NCI-H2227 (cell line): ENCODE measurements around the gene ZFR.

ENCODE experiments used
- DNase-seq: peaks from one replicate; lab custom pipeline; 2025; ENCODE audit not compliant: unreplicated experiment; lab: John Stamatoyannopoulos, UW

Gene ZFR

DNA sequence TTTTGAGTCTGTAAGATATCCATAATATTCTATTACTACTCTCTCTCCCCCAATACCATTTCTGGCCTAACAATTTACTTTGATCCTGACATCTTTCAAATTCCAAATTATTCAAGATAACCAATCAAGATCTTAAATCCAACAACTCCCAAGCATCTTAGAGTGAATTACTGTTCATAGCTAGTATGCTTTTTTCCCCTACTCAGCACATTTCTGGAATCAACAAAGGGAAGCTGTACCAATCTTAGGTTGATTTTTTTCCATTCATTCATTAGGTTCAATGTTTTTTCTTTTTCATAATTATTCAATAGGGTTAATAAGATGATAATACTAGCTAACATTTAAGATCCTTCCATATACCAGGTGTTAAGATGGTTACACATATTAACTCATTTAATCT lies 81.5 kb downstream of the ZFR start:
- DNase-seq, result no peak

DNA sequence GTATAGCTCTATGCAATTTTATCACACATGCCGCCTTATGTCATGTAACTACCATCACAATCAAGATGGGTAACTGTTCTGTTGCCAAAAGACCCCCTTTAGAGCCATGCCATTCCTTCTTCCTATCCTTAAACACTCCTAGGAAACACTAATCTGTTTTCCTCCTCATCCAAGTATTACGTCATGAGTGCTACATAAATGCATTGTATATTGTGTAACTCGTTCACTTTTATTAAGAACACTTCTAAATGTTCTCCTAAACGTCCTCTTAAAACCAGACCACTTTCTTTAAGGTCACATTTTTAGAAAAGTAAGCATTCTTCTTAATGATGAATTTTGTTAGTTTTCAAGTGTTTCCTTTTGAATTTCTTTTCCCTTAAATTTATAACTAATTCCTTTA lies 82.0 kb downstream of the ZFR start:
- no peak for DNase-seq

DNA sequence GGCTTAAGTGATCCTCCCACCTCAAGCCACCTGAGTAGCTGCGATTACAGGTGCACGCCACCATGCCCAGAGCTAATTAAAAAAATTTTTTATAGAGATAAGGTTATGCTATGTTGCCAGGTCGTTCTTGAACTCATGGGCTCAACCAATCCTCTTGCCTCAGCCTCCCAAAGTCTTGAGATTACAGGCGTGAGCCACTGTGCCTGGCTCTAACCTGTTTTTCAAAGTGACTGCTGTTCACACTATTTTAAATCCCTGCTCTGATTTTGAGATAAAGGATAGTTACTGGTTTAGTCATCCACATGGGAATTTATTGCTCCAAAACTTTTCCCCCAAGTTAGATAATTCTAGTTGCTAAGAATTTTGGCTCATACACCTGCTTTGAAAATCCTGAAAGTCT lies 83.6 kb downstream of the ZFR start:
- no peak for DNase-seq

DNA sequence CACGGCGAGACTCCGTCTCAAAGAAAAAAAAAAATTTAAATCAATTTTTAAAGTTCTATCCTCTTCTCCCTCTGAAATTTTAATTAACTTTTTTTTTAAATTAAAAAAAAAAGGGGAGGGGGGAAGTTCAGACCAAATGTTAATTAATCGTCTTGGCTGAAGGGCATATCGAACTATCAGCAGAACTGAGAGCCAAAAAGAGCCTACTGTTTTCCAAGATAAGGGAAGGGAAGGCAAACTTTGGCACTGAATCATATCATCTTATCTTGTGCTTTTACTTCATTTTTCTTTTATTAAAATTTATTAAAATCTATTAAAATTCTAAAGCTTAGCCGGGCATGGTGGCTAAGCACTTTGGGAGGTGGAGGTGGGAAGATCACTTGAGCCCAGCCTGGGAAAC lies 85.9 kb downstream of the ZFR start:
- no peak for DNase-seq

DNA sequence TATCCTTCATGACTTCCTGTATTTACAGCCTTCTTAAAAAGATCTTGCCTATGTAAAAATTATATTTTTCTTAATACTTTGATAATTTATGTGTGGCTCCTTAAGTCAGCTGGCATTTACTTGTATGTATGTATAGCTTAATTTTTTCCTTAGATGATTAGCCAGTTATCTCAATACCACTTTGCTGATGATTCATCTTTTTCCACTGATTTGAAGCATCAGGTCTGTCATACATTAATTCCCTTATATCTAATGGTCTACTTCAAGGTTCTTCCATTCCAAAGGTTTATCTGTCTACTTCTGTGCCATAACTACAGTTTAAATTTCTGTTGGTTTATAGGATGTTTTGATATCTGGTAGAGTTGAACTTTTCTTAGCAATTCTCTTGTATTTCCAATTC lies 86.9 kb downstream of the ZFR start:
- no peak for DNase-seq

DNA sequence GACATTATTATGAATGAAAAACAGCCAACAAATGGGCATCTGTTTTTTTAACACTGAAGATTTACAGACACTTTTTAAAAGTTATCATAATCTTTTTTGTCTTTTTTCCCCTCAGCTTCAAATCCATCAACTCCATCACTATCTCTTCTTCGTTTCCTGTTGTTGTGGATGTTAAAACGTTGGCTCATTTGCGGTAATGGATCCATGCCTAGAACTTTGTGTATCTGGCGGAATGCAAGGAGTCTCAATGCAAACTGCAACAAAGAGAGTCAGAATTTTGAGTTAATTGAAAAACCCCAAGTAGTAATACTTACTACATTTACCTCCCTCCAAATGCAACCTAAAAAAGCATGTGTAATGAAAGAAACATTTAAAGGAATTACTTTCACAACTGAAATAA lies 88.9 kb downstream of the ZFR start:
- no peak for DNase-seq

DNA sequence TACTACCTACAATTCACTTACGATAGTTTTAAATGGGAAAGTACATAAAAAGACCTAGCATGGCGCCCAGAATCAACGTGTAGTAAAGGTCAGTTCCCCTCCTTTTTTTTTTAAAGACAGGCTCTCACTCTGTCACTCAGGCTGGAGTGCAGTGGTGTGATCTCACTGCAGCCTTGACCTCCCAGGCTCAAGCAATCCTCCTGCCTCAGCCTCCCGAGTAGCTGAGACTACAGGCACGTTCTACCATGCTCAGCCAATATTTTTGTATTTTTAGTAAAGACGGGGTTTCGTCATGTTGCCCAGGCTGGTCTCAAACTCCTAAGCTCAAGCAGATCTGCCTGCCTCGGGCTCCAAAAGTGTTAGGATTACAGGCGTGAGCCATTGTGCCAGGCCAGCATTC lies 91.1 kb downstream of the ZFR start:
- DNase-seq, result no peak

DNA sequence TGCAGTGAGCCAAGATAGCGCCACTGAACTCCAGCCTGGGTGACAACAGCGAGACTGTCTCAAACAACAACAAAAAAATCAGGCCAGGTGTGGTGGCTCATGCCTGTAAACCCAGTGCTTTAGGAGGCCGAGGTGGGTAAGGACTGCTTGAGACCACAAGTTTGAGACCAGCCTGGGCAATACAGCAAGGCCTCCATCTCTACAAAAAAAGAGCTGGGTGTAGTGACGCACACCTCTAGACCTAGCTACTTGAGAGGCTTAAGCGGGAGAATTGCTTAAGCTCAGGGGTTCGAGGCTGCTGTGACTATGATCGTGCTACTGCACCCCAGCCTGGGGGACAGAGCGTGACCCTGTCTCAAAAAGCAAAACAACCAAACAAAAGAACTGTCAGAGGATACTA lies 91.9 kb downstream of the ZFR start:
- DNase-seq, result no peak

DNA sequence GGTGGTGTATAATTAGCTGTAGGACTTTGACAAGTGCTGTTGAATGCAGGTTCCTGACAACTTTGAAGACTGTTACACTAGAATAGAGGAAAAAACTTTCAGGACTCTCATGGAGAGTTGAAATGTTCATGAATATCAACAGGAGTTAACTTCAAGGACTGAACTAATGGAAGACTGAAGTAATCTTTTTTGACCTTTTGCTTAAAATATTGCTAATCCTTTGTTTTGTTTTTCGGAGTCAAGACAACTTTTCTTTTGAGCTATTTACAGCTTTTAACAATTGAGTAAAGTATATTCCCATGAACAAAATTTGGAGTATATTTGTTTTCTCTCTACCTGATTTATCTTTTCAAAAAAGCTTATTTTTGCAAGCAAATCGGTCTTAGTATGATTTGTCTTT lies 97.7 kb downstream of the ZFR start:
- DNase-seq, result no peak

DNA sequence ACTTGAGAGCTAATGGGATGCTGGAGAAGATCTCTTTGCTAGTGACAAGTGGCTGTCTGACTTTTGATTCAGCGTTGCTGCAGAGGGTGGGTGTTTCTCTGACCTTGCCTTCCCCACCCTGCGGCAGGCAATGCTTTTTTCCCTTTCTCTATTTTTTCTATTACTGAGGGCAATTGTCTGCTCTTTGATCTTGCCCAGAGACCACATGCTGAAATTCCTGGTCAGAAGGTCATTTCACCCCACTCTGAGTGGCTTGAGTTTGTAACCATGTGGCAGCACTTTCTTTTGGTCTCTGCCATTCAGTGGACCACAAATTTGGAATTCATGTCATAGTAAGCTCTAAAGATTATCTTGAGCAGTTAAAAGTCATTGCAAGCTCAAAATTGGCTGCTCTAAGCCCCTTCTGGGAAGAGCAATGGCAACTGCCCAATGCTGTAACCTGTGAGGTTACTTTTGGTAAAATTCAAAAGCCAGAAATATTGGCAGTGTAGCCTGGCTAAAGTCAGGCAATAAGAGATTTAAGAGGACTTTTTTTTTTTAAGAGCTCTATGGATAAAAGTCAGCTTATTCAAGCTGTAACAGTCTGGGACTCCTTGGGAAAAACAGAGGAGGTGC lies 101.4 kb downstream of the ZFR start:
- DNase-seq, result no peak

DNA sequence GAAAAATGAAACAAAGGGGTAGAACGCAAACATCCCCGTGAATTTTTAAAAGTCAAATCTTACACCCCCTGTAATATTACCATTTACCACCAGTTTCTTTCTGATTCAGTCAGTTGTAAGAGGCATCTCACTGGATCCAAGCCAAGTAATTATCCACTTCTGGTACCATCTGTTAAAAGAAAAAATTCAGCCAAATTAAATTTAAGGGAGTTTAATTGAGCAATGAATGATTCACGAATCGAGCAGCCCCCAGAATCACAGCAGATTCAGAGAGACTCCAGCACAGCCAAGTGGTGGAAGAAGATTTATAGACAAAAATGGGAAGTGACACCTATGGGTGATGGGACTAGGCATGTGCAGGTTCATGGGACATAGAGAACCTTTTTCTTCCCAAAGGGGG lies 101.9 kb downstream of the ZFR start:
- DNase-seq, result peak; percentile 61

DNA sequence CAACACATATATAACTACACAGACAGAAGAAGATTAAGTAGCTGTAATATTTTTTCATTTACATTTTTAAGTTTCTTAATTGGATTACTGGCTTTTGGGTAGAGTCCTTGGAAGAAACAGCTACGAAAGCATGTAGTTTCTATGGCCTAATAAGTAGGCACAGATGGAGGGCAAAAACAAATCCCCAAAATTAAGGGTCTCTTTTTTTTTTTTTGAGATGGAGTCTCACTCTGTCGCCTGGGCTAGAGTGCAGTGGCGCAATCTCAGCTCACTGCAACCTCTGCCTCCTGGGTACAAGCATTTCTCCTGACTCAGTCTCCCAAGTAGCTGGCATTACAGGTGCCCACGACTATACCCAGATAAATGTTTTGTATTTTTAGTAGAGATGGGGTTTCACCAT lies 104.7 kb downstream of the ZFR start:
- DNase-seq, result no peak

DNA sequence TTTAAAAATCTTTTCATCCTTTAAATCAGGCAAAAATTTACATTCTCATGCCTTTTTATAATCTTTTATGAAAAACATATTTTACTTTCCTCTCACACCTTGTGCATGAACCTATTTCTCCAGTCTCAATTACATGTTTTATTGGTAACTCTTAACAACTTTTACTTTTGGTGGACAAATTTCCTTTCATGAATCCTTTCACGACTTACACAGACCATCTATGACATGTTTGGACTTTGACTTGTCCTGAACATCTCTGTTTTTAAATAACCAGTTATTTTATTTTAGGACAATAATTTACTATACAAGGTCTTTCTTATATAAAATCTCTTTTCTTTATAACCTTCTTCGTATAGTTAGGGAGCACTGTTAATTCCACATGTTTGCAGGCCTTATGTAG lies 105.3 kb downstream of the ZFR start:
- DNase-seq, result peak; percentile 47

DNA sequence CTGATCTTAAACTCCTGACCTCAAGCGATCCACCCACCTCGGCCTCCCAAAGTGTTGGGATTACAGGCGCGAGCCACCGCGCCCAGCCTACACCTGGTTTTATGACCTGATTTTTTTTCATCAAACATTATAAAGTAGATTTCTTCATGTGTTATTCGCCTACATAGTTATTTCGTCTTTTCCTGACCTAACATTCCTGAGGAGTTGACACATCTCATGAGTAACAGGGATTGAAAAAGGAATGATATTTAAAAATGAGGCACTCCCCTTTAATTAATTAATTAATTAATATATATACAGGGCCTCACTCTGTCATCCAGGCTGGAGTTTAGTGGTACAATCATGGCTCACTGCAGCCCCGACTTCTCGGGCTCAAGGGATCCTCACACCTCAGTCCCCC lies 111.6 kb downstream of the ZFR start:
- no peak for DNase-seq

DNA sequence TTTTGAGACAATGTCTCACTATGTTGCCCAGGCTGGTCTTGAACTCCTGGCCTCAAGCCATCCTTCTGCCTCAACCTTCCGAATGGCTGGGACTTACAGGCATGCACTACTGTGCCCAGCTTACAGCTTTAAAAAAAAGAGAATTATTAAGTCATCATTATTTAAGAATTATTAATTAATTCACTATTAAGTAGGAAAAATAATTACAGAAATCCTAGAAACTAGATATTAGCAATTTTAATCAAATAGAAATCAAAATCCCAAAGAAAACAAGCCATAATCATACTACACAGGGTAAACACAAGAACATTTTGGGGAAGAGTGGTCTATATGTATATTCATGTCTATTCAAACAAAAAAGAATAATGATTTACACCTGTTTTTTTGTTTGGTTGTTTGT lies 112.2 kb downstream of the ZFR start:
- no peak for DNase-seq

DNA sequence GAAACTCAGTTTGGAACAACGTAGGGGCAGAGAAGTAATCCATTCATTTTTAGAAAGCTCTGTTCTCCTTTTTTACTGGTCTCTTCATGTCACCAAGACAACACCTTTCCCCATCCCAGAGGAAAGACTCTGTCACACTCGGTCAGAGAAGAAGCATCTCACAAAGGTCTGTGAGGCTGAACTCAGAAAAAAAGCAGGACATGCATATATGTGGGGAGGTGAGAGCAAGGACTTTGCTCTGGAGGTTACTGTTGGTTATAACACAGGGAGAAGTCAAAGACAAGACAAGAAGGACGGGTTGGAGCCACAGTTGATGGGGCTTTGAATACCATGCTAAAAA lies 112.6 kb downstream of the ZFR start:
- no peak for DNase-seq

DNA sequence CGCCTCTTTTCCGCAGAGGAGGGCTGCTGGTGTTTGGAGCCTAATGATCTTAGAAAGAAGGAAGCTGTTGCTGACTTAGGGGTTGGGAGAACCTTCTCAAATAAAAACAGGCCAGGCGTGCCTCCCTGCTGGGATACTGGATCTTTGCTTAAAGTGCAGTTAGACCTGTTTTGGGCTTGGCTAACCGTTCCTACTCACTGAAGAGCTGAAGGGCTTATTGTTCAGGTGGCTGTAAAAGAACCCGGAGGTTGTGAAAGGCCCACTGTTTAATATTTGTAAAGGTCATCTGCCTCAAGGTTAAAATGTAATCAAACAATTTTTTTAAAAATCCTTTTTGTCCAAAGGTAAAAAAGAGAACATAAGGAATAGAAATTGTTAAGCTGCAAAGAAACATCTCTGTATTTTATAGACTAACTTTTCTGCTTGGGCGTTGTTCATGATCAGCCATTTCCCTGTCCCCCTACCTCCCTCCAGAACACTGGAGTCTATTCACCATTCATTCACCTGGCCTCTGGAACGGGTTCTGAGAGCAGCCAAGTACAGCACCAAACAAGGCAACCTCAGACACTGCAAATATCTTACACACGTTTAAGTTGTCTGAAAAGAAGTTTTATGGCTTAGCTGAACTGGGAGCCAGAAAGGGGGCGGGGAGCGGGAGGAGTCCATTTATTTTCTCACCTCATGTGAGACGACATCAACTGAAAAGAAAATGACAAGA lies 113.2 kb downstream of the ZFR start:
- DNase-seq, result no peak

DNA sequence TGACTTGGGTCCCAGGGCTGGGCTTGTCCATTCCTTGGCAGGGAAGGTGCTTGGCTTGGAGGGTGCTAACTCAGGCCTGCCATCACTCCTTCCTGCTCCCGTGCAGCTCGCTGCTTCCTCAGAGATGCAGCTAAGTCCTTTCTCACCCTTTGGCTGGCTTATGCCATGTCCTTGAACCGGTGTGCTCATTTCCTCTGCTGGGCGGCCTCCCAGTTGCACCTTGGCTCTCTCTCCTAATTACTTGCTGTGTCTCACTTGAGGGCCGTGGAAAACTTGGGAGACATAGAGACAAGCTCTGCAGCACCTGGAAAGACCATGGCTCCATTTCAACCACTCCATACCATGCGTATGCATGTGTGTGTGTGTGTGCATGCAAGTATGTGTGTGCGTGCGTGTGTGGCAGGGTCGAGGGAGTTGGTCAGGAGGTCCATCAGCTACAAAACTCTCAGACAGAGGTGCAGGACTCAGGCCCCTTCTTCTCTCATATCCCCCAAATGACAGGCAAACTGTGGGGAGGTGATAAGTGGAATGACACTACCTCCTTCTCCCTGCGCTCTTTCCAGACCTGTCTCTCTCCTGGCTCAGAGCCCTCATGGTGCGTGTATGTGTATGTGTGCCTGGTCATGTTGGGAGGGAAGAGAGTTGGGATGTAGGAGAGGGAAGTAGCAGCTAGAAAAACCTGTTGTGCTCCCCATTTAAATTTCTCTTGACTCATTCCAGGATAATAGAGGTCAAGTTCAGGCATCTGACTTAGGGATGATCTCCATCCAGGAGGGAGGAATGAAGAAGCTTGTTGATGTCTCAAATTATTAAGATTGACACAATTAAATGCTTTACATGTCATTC lies 114.2 kb downstream of the ZFR start:
- no peak for DNase-seq

DNA sequence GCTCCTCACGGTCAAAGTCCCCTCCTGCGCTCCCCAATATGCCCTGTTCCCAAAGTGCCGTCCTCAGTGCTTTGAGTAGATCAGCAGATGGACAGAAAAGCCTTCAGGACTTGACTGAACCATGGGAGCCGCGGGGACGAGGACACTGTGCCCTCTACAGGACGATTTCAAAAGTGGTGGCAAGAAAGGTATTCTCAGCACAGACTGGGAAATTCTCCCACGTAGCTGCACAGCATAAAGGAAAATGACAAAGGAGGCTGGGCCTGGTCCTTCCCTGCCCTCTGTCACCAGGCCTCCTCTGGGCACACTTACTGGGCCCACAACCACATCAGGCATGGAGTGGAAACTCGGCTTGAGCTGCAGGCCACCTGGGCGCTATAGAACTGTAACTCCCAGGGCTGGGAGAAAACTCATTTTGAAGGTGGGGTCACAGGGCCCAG lies 115.1 kb downstream of the ZFR start:
- DNase-seq, result no peak

DNA sequence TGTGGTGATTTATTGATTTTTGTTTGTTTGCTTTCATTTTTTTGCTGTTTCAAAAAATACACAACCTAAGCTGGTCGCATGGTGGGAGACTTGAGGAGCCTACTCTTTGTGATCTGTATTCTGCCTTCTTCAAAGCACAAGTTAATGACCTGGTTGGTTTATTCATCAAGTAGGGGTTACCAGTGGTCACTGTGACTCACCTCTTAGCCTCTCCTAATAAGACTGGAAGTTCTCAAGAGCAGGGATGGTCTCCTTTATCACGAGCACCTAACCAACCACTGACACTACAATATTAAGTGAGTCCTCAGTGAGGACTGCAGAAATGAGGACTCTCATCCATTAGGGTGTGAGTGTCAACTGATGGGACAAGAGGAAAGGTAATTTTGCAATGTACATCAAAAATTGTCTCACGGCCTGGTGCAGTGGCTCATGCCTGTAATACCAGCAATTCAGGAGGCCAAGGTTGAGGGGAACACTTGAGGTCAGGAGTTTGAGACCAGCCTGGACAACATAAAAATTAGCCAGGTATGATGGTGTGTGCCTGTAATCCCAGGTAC lies 118.2 kb downstream of the ZFR start:
- no peak for DNase-seq

DNA sequence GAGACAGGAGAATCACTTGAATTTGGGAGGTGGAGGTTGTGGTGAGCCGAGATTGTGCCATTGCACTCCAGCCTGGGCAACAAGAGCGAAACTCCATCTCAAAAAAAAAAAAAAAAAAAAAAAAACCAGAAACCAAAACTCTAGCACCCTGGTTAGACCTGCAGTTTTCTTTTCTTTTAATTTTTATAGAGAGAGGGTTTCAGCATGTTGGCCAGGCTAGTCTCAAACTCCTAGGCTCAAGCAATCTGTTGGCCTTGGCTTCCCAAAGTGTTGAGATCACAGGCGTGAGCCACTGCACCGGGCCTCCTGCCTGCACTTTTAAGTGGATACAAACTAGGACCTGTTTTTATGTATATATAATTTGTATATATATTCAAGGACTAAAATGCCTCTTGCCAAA lies 118.9 kb downstream of the ZFR start:
- no peak for DNase-seq

DNA sequence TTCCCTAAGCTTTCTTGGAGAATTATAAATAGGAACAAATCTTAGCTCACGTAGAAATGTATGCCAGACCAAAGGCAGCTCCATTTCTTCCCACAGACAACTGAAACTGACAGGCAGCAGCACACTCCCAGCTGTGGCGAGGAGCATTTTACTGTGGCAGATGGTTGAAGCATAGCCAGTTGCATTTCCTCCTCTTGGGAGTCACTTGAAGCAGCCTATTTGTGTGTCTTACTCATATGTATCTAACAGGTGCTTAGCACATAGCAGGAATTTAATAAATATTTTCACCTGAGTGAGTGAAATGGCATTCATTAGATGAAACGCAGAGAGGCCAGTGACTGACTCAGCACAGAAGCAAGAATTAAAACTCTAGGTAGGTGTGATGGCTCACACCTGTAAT lies 119.5 kb downstream of the ZFR start:
- no peak for DNase-seq
